ENCODE measurements around the gene PDE4D.
A peak's percentile ranks its signal among the peaks of the same experiment; 100 is the strongest.

PDE4D gene

GRCh38 chr5:59188419-59189225, 704.9 kb downstream of the PDE4D start:
- peak; percentile 67 for DNase-seq

GRCh38 chr5:59187857-59188256, 705.7 kb downstream of the PDE4D start:
- DNase-seq, result no peak

- DNase-seq, result no peak
These were observed 706.9 kb downstream of the PDE4D start for GRCh38 chr5:59186623-59187022.

GRCh38 chr5:59185757-59186385, 707.7 kb downstream of the PDE4D start:
- no peak for DNase-seq

GRCh38 chr5:59184769-59185168, 708.8 kb downstream of the PDE4D start:
- no peak for DNase-seq

GRCh38 chr5:59182760-59183159, 710.8 kb downstream of the PDE4D start:
- DNase-seq, result no peak

- no peak for DNase-seq
These were observed 713.0 kb downstream of the PDE4D start for GRCh38 chr5:59180515-59180914.

- DNase-seq, result no peak
These were observed 713.8 kb downstream of the PDE4D start for GRCh38 chr5:59179704-59180103.

- no peak for DNase-seq
These were observed 715.0 kb downstream of the PDE4D start for GRCh38 chr5:59178482-59178881.

GRCh38 chr5:59178071-59178470, 715.5 kb downstream of the PDE4D start:
- no peak for DNase-seq

GRCh38 chr5:59177644-59178043, 715.9 kb downstream of the PDE4D start:
- no peak for DNase-seq

- DNase-seq, result peak; percentile 80
These were observed 719.2 kb downstream of the PDE4D start for GRCh38 chr5:59174248-59174844.

- DNase-seq, result peak; percentile 37
These were observed 719.9 kb downstream of the PDE4D start for GRCh38 chr5:59173578-59173977.

- no peak for DNase-seq
These were observed 722.4 kb downstream of the PDE4D start for GRCh38 chr5:59171131-59171530.

- DNase-seq, result no peak
These were observed 723.8 kb downstream of the PDE4D start for GRCh38 chr5:59169768-59170150.

- DNase-seq, result peak; percentile 28
These were observed 724.3 kb downstream of the PDE4D start for GRCh38 chr5:59169081-59169767.

GRCh38 chr5:59168067-59168466, 725.5 kb downstream of the PDE4D start:
- no peak for DNase-seq

- DNase-seq, result peak; percentile 70
These were observed 729.3 kb downstream of the PDE4D start for GRCh38 chr5:59164041-59164830.

GRCh38 chr5:59161221-59162105, 732.1 kb downstream of the PDE4D start:
- no peak for DNase-seq

GRCh38 chr5:59158637-59159391, 734.7 kb downstream of the PDE4D start:
- no peak for DNase-seq

GRCh38 chr5:59158165-59158564, 735.4 kb downstream of the PDE4D start:
- peak; percentile 46 for DNase-seq
